Hepatocyte (in vitro differentiated cells): Measurements from ENCODE around the gene ZNF789.

Experiments
- CTCF ChIP-seq: fragments of 200-600 bp; sonication (generic); IDR thresholded peaks from 2 replicates; pipeline ENCODE4 v1.5.1; 2016; ENCODE audit warnings: antibody characterized with exemption, mild to moderate bottlenecking; ENCODE audit not compliant: poor library complexity
- EZH2 ChIP-seq: fragments of 200-600 bp; sonication (generic); IDR thresholded peaks from 2 replicates; pipeline ENCODE4 v1.6.1; 2016; ENCODE audit warnings: antibody characterized with exemption, mild to moderate bottlenecking, borderline replicate concordance
- EZH2phosphoT487 ChIP-seq: fragments of 200-600 bp; sonication (generic); IDR thresholded peaks from one replicate; pipeline ENCODE4 v1.6.1; 2018; ENCODE audit warnings: antibody characterized with exemption, mild to moderate bottlenecking, low read depth, moderate library complexity; ENCODE audit not compliant: unreplicated experiment, severe bottlenecking

GRCh38 chr7:99493823-99494222, 21.1 kb downstream of the ZNF789 start:
- TF ChIP-seq CTCF (no peak), EZH2 (no peak), EZH2phosphoT487 (no peak)
